Uterus (tissue), 2 donors: ENCODE measurements around the gene PSMA6.

Experiments used
- POLR2A ChIP-seq, 2 donors: fragments of 450-650 bp; IDR thresholded peaks; one replicate each; pipeline ENCODE4 v1.6.1; 2016; ENCODE audit warnings: antibody characterized with exemption in 2 of 2, mild to moderate bottlenecking in 1 of 2, moderate library complexity in 1 of 2
- TF ChIP-seq, protein P1 (sequence below), 4 experiments: fragments of 200-600 bp in 2 of 4; fragments of 450-650 bp in 2 of 4; sonication (generic) in 2 of 4; IDR thresholded peaks; one replicate each; pipeline ENCODE4 v1.5.1; 2016 to 2019; ENCODE audit warnings: antibody characterized with exemption in 4 of 4, mild to moderate bottlenecking in 2 of 4, moderate library complexity in 1 of 4

DNA sequence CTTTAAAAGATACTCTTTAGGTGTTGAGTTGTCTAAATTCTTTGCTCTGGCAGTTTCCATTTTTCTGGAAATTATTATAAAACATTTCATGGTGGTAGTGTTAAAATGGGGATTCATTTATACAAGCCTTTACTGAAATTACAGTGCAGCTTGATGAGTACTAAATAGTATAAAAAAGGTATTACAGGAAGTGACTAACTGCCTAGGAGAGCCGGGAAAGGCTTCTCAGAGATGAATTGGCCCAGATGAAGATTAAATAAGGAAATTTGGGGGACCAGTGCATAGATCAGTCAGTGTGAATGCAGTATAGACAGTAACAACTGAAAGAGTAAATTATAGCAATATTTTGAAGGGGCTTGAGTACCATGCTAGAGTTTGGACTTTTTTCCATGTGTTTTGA is 7.5 kb downstream of the PSMA6 start:
- no peak for TF ChIP-seq POLR2A (IDR thresholded peaks at IDR 0.05)
- TF ChIP-seq, protein P1, sequence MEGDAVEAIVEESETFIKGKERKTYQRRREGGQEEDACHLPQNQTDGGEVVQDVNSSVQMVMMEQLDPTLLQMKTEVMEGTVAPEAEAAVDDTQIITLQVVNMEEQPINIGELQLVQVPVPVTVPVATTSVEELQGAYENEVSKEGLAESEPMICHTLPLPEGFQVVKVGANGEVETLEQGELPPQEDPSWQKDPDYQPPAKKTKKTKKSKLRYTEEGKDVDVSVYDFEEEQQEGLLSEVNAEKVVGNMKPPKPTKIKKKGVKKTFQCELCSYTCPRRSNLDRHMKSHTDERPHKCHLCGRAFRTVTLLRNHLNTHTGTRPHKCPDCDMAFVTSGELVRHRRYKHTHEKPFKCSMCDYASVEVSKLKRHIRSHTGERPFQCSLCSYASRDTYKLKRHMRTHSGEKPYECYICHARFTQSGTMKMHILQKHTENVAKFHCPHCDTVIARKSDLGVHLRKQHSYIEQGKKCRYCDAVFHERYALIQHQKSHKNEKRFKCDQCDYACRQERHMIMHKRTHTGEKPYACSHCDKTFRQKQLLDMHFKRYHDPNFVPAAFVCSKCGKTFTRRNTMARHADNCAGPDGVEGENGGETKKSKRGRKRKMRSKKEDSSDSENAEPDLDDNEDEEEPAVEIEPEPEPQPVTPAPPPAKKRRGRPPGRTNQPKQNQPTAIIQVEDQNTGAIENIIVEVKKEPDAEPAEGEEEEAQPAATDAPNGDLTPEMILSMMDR (IDR thresholded peaks at IDR 0.05): no peak
